Stimulated activated CD4-positive, alpha-beta T cell treated with anti-CD3 and anti-CD28 coated beads, TNF-alpha, amount 100 ng/mL, for 48 hours (primary cell): ENCODE data around the gene TEKTIP1.
"Not testable (repeated sequence)": the region's sequence is repeated elsewhere in the genome, so short reads cannot be mapped to it uniquely, and the experiment has no call there.

Experiments used
- DNase-seq, 3 donors: peaks; one replicate each; pipeline ENCODE4 v3.0.0-alpha.2; 2020; ENCODE audit warnings: low read depth in 3 of 3

The TEKTIP1 gene

GRCh38 chr19:3523361-3524077 lies 15.5 kb upstream of the TEKTIP1 start:
- DNase-seq = no peak

- no peak for DNase-seq
These were observed 14.7 kb upstream of the TEKTIP1 start for GRCh38 chr19:3524078-3524842.

GRCh38 chr19:3524904-3525451 lies 14.0 kb upstream of the TEKTIP1 start:
- DNase-seq = no peak

- DNase-seq = no peak
These were observed 12.3 kb upstream of the TEKTIP1 start for GRCh38 chr19:3526507-3527237.

- no peak for DNase-seq
These were observed 11.6 kb upstream of the TEKTIP1 start for GRCh38 chr19:3527238-3527910.

- DNase-seq = no peak
These were observed 10.9 kb upstream of the TEKTIP1 start for GRCh38 chr19:3528080-3528479.

GRCh38 chr19:3528539-3529211 lies 10.3 kb upstream of the TEKTIP1 start:
- no peak for DNase-seq

GRCh38 chr19:3529299-3529698 lies 9.7 kb upstream of the TEKTIP1 start:
- DNase-seq = not testable (repeated sequence)

GRCh38 chr19:3530389-3530788 lies 8.6 kb upstream of the TEKTIP1 start:
- DNase-seq = no peak

GRCh38 chr19:3531716-3532115 lies 7.3 kb upstream of the TEKTIP1 start:
- DNase-seq = no peak

- no peak for DNase-seq
These were observed 6.7 kb upstream of the TEKTIP1 start for GRCh38 chr19:3532154-3532786.

GRCh38 chr19:3533033-3533432 lies 5.9 kb upstream of the TEKTIP1 start:
- DNase-seq = no peak

GRCh38 chr19:3533563-3534216 lies 5.3 kb upstream of the TEKTIP1 start:
- DNase-seq = no peak

GRCh38 chr19:3534375-3535234 lies 4.4 kb upstream of the TEKTIP1 start:
- DNase-seq = no peak

- no peak for DNase-seq
These were observed 3.8 kb upstream of the TEKTIP1 start for GRCh38 chr19:3535235-3535535.

GRCh38 chr19:3535563-3535965 lies 3.4 kb upstream of the TEKTIP1 start:
- no peak for DNase-seq

- DNase-seq = no peak
These were observed 3.0 kb upstream of the TEKTIP1 start for GRCh38 chr19:3535981-3536380.

GRCh38 chr19:3536429-3537100 lies 2.4 kb upstream of the TEKTIP1 start:
- no peak for DNase-seq

GRCh38 chr19:3537101-3537437 lies 1.9 kb upstream of the TEKTIP1 start:
- no peak for DNase-seq
